ENCODE data around the gene IFNGR1.

- TF ChIP-seq CTCF (IDR thresholded peaks at IDR 0.05; ENCODE audit: poor library complexity) = no peak
- no peak for TF ChIP-seq EZH2phosphoT487 (IDR thresholded peaks at IDR 0.05; ENCODE audit: low read depth, severe bottlenecking, unreplicated experiment)
- TF ChIP-seq EZH2 (IDR thresholded peaks at IDR 0.05; ENCODE audit: borderline replicate concordance) = no peak
Measured at GRCh38 chr6:137240168-137240567, 21.0 kb upstream of the IFNGR1 start.
